Thyroid gland (tissue), 4 donors: Measurements from ENCODE around the gene GIPC2.

Experiments
- CTCF ChIP-seq, 6 experiments: fragments of 200-600 bp in 3 of 6; fragments of 450-650 bp in 3 of 6; sonication (generic) in 3 of 6; IDR thresholded peaks; one replicate each; pipeline ENCODE4 v1.5.1; 2016 to 2019; ENCODE audit warnings: antibody characterized with exemption in 6 of 6, mild to moderate bottlenecking in 2 of 6, inconsistent platforms in 1 of 6, moderate library complexity in 1 of 6
- POLR2A ChIP-seq, 2 donors: fragments of 450-650 bp; IDR thresholded peaks; one replicate each; pipeline ENCODE4 v1.6.1; 2017; ENCODE audit warnings: antibody characterized with exemption in 2 of 2, mild to moderate bottlenecking in 2 of 2, moderate library complexity in 1 of 2

- TF ChIP-seq CTCF (IDR thresholded peaks at IDR 0.05): no peak
- TF ChIP-seq POLR2A (IDR thresholded peaks at IDR 0.05): no peak
Observed at GRCh38 chr1:78015148-78015547, 30.6 kb upstream of the GIPC2 start.
